Measurements from ENCODE around the gene ARHGEF17.
A peak's percentile ranks its signal among the peaks of the same experiment; 100 is the strongest.

Gene ARHGEF17

GRCh38 chr11:73292525-73292894 is 15.6 kb upstream of the ARHGEF17 start:
- peak in 2 of 58 donors; percentile 38 to 49 for DNase-seq

- DNase-seq = no peak
These were observed 14.6 kb upstream of the ARHGEF17 start for GRCh38 chr11:73293356-73293936.

GRCh38 chr11:73294604-73295003 is 13.5 kb upstream of the ARHGEF17 start:
- no peak for DNase-seq

DNA sequence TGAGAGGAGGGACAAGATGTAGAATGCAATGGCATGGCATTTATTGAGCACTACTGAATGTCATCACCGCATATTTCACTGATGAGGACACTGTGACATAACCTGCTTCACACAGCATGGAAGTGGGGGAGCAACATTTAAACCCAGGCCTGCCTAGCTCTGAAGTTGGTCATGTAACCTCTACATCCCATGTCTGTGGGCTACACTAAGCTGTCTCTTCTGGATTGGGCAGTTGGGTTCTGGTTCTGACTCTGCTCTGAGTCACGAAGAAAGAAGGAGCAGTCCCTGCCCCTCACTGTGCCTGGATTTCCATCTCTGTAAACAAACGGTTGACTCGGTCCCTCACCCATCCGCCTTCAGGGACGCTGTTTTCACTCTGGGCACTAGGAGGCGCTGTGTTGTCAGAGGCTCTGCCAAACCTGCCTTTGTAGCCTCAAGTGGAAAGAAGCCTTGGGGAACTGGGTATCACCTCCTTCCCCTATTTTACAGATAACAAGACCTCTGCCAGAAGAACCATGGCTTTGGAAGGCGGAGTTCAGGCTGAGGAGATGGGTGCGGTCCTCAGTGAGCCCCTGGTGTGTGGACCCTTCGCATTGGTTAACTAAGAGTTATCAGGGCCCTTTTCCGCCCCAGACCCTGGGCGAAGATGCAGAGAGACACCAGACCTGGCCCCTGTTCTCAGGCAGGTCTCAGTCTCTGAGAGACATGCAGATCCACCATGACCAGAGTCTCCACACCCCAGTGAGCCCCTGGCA is 12.7 kb upstream of the ARHGEF17 start:
- DNase-seq = peak in 13 of 58 donors; percentile 11 to 52 (median 26)

GRCh38 chr11:73295996-73296318 is 12.1 kb upstream of the ARHGEF17 start:
- DNase-seq = no peak

GRCh38 chr11:73296501-73297230 is 11.4 kb upstream of the ARHGEF17 start:
- DNase-seq = no peak

- DNase-seq = no peak
These were observed 10.9 kb upstream of the ARHGEF17 start for GRCh38 chr11:73297231-73297590.

DNA sequence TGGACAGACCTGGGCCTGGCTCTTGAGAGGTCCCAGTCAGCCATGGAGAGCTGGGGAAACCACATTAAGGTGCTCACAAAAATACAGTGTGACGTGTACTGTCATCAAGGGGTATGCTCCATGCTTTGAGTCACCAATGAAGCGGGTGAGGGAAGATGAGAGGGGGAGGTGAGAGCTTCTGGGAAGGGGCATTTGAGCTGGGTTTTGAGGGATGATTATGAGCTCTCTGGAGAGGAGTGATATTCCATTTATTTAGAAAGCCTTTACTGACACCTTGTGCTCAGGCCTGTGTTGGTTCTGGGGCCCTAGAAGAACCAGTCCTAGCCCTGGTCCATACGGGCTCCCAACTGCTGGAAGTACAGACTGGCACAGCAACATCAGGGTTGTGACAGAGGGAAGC is 10.4 kb upstream of the ARHGEF17 start:
- DNase-seq = no peak

- no peak for DNase-seq
These were observed 9.8 kb upstream of the ARHGEF17 start for GRCh38 chr11:73298233-73298632.

DNA sequence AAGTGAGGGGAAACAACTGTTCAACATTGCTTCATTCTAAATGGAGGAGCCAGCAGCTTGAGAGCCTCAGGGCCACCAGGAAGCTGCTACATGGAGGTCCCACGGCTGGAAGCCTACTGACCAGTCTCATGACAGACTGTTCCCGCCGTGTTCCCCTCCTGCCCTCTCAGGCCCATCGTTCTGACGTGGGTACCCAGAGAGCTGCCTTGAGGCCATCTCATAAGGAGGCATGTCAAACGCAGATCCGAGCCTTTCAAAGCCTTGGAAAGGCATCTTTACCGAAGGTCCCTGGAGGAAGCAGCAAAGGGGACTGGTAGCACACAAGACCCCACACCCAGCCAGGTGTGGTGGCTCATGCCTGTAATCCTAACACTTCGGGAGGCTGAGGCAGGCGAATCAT is 8.3 kb upstream of the ARHGEF17 start:
- DNase-seq = no peak

- DNase-seq = no peak
These were observed 1.8 kb upstream of the ARHGEF17 start for GRCh38 chr11:73306069-73306841.

DNA sequence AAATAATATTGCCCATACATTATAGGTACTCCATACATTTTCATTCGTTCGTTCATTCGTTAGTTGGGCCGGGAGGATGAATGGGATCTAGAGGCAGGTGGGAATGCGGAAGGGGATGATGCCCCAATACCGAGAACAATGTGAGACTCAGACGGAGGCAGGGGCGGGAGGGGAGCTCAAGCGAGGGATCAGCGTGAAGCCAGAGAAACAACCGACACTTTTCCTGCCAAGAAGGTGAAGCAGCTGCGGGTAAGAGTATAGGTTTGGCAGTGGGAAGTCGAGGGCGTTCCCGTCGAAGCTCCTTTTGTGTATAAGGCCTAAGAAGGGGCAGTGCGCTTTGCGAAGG is 1.1 kb upstream of the ARHGEF17 start:
- no peak for DNase-seq

- DNase-seq = peak; percentile 47 to 99 (median 85)
These were observed 613 bp upstream of the ARHGEF17 start for GRCh38 chr11:73307323-73308002.

- DNase-seq = peak in 4 of 58 donors; percentile 21 to 58 (median 36)
These were observed 1.2 kb downstream of the ARHGEF17 start for GRCh38 chr11:73308961-73309919.

GRCh38 chr11:73310076-73310475 is 2.0 kb downstream of the ARHGEF17 start:
- no peak for DNase-seq

- no peak for DNase-seq
These were observed 2.8 kb downstream of the ARHGEF17 start for GRCh38 chr11:73310661-73311393.

- DNase-seq = no peak
These were observed 3.4 kb downstream of the ARHGEF17 start for GRCh38 chr11:73311394-73311869.

- DNase-seq = no peak
These were observed 4.0 kb downstream of the ARHGEF17 start for GRCh38 chr11:73312036-73312435.

DNA sequence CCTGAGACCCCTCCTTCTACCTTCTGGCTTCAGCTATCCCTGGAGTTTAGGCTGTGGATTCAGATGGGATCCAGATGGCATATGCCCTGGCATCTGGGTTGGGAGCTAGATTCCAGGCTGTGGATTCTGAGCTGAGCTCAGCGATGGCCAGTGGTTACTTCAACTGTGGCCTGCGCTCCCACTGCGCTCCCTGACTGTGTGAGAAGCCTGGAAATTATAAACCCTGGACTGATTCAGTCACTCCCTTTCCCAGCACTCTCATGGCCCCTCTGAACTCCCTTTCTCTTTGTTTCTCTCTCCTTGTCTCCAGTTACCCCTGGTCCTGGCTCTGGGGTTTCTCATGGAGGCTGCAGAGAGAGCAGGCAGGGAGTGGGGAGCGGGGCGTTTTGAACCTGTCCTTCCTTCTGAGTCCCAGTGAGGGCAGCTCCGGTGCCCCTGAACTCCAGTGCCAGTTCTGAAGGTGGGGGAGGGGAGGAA is 4.8 kb downstream of the ARHGEF17 start:
- peak in 3 of 58 donors; percentile 19 to 67 (median 43) for DNase-seq
